ENCODE measurements around the gene SRP68.

- peak; percentile 89 for TF ChIP-seq POLR2AphosphoS5 (IDR thresholded peaks at IDR 0.05; ENCODE audit: borderline replicate concordance, low read depth, low read length)
- no peak for TF ChIP-seq EZH2 (IDR thresholded peaks at IDR 0.05)
Measured at GRCh38 chr17:76103274-76104139, 31.2 kb upstream of the SRP68 start, which contains the start of gene EXOC7.
